ENCODE measurements around the gene ZNF593. TPM values are rescaled to one million over a fixed set of nuclear protein-coding genes. Genes with fewer than 3 reads are reported as not detected.

The ZNF593 gene
- total RNA-seq, 1 donor from 2014 or later = 3.3 TPM

DNA sequence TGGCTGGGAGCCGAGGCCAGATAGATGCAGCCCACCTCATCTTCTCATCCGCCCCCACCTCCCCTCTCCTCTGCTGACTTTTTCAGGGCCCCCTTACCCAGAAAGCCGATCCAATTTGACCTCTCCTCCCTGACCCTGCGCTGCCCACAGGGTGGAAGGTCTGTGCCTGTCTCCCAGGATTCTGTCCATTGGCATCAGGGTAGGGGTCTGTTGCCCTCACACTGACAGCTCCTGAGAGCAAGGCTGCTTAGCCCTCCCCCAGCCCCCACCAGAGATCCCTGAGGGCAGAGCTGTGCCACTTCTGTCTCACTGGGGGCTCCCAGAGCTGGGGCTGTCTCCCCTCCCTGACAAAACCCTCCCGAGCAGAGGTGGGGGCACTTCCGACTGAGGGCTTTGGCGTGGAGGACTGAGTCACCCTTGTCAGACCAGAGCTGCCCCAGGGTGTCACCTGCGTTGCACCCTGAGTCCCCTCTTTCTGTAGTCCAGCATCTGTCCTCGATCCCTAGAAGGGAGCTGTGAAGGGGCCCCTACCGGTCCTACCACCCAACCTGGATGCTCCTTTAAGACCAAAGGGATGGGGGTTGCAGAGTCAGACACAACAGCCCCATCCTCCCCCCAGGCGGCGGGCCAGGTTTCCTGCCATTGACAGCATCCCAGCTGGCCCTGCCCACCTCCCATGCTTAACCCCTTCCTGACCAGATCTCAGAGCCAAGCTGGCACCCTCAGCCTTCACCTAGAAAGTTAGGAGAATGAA is 13.2 kb upstream of the ZNF593 start:
- peaks cover 16% of the 10 kb centered on the region for H3K27me3 Mint-ChIP-seq (ENCODE audit: insufficient read depth, low read depth)
- H3K4me3 ChIP-seq = peak overlapping the region; percentile 38
- peaks cover 61% of the 10 kb centered on the region for H3K4me1 Mint-ChIP-seq
- peaks cover 17% of the 10 kb centered on the region for H4K20me1 ChIP-seq (ENCODE audit: low read depth)
- no peaks in the 10 kb centered on the region for H3K79me2 ChIP-seq (ENCODE audit: low read depth)
- H3K9me3 ChIP-seq (ENCODE audit: low read depth) = no peaks in the 10 kb centered on the region
- no peak overlapping the region for H2AFZ ChIP-seq (replicated peaks)
- H3K9ac ChIP-seq = no peak overlapping the region
- peak overlapping the region; percentile 87 for H3K4me2 ChIP-seq
- no peaks in the 10 kb centered on the region for H3K36me3 Mint-ChIP-seq
- H3K27ac ChIP-seq = no peak overlapping the region
- H3K27me3 ChIP-seq = peaks cover 95% of the 10 kb centered on the region
- H3K27ac Mint-ChIP-seq = no peak overlapping the region
- no peak for DNase-seq (ENCODE audit: low spot score)
- no peak overlapping the region for H3K4me3 Mint-ChIP-seq
- TF ChIP-seq EZH2phosphoT487 (IDR thresholded peaks at IDR 0.05) = no peak
- TF ChIP-seq EZH2 (IDR thresholded peaks at IDR 0.05) = no peak
- TF ChIP-seq, protein P1, sequence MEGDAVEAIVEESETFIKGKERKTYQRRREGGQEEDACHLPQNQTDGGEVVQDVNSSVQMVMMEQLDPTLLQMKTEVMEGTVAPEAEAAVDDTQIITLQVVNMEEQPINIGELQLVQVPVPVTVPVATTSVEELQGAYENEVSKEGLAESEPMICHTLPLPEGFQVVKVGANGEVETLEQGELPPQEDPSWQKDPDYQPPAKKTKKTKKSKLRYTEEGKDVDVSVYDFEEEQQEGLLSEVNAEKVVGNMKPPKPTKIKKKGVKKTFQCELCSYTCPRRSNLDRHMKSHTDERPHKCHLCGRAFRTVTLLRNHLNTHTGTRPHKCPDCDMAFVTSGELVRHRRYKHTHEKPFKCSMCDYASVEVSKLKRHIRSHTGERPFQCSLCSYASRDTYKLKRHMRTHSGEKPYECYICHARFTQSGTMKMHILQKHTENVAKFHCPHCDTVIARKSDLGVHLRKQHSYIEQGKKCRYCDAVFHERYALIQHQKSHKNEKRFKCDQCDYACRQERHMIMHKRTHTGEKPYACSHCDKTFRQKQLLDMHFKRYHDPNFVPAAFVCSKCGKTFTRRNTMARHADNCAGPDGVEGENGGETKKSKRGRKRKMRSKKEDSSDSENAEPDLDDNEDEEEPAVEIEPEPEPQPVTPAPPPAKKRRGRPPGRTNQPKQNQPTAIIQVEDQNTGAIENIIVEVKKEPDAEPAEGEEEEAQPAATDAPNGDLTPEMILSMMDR (IDR thresholded peaks at IDR 0.05) = no peak
- H3F3A ChIP-seq (ENCODE audit: low read depth) = peaks cover 32% of the 10 kb centered on the region
- peaks cover 62% of the 10 kb centered on the region for H3K4me1 ChIP-seq
- H3K36me3 ChIP-seq = no peaks in the 10 kb centered on the region
- no peaks in the 10 kb centered on the region for H3K9me3 Mint-ChIP-seq

DNA sequence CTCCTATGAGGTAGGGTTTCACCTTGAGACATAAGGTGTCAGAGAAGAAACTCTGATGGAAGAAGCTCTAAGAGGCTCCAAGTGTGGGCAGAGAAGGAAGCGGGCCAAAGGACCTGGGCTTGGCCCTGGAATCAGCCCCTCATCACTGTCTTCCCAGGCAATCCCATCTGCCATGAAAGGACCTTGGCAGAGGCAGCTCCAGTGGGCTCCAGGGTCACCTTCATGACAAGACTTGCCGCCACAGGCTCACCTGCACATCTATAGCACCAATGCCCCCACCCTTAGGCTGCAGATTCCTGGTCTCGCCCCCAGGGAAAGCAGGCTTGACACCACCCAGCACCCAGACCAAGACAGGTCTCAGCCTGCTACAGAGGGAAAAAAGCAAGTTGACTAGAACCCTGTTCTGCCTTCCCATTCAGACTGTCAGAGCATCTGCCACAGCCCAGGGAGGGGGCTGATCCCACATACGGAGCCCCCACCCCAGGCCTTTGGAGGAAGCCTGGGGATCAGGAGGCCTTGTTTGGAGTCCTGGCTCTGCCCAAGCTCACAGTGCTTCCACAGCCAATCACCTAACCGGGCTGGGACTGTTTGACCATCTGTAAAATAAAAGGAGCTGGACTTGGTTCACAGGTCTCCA is 11.3 kb upstream of the ZNF593 start:
- Mint-ChIP-seq H3K36me3 (no peaks in the 10 kb centered on the region), H3K27ac (peak overlapping the region; percentile 20), H3K4me1 (peaks cover 65% of the 10 kb centered on the region), H3K27me3 (ENCODE audit: insufficient read depth, low read depth) (peaks cover 20% of the 10 kb centered on the region), H3K4me3 (peak overlapping the region; percentile 71), H3K9me3 (no peaks in the 10 kb centered on the region)
- H3K27me3 ChIP-seq = peaks cover 93% of the 10 kb centered on the region
- H3K79me2 ChIP-seq (ENCODE audit: low read depth) = no peaks in the 10 kb centered on the region
- H3K36me3 ChIP-seq = no peaks in the 10 kb centered on the region
- H3K4me3 ChIP-seq = peak overlapping the region; percentile 14
- H3F3A ChIP-seq (ENCODE audit: low read depth) = peaks cover 47% of the 10 kb centered on the region
- no peak overlapping the region for H3K27ac ChIP-seq
- H3K4me2 ChIP-seq = peak overlapping the region; percentile 69
- DNase-seq (ENCODE audit: low spot score) = no peak
- peaks cover 17% of the 10 kb centered on the region for H4K20me1 ChIP-seq (ENCODE audit: low read depth)
- peaks cover 68% of the 10 kb centered on the region for H3K4me1 ChIP-seq
- H2AFZ ChIP-seq (replicated peaks) = no peak overlapping the region
- H3K9me3 ChIP-seq (ENCODE audit: low read depth) = no peaks in the 10 kb centered on the region
- H3K9ac ChIP-seq = no peak overlapping the region
- TF ChIP-seq, protein P1 (IDR thresholded peaks at IDR 0.05) = no peak
- TF ChIP-seq EZH2phosphoT487 (IDR thresholded peaks at IDR 0.05) = no peak

DNA sequence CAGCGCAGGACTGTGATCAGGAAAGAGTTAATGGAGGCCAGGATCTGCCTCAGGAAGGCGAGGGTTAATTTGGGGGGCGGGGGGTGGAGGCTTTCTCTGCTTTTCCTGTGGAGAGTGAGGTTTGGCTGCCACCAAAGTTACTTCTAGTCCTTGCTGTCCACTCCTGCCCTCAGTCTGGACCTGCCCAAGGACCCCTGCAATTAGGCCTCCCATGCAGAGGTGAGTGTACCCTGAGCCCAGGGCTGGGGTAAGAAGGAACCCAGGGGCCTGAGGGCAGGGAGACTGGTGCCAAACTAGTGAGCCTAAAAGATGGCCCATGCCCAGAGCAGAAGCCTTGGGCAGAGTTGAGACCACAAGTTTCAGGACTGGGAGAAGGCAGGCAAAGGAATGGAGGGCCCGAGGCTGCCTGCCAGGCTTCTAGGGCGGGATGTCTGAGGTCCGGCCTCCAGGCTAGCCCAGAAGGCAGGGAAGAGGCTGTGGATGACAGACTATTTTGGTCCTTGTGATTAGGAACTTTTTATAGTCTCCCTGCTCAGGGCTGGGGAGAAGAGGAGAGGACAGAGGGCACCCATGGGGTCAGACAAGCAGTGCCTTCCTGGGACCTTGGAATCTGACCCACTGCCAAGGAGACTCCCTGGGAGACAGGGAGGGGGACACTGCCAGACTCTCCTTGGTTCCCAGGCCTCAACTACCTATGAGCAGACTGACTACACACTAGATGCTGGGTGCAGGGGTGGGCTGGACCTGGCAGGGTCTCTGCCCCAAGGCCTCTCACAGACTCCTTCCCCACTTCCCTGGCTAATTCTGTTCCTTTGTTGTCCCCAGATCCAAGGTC is 10.6 kb upstream of the ZNF593 start, which contains the start of gene FAM110D:
Gene FAM110D (plus strand): TSS at position 172 of the 835 bp plus-strand sequence. CDS start 2,213 bp downstream, outside the sequence.
- peak within 1 kb of the TSS; percentile 14 for H3K4me3 ChIP-seq
- H3K27ac Mint-ChIP-seq = peak within 1 kb of the TSS; percentile 20
- DNase-seq (ENCODE audit: low spot score) = no peak
- no peaks in the 10 kb centered on the region for H3K9me3 Mint-ChIP-seq
- H3K27me3 ChIP-seq = peaks cover 93% of the 10 kb centered on the region
- H3K79me2 ChIP-seq (ENCODE audit: low read depth) = no peaks in the 10 kb centered on the region
- H3K4me1 Mint-ChIP-seq = peaks cover 64% of the 10 kb centered on the region
- peak within 1 kb of the TSS; percentile 71 for H3K4me3 Mint-ChIP-seq
- no peaks in the 10 kb centered on the region for H3K36me3 Mint-ChIP-seq
- no peak for TF ChIP-seq EZH2phosphoT487 (IDR thresholded peaks at IDR 0.05)
- TF ChIP-seq EZH2 (IDR thresholded peaks at IDR 0.05) = no peak
- TF ChIP-seq, protein P1 (IDR thresholded peaks at IDR 0.05) = no peak
- H3K4me2 ChIP-seq = peak within 1 kb of the TSS; percentile 69
- H3K9me3 ChIP-seq (ENCODE audit: low read depth) = no peaks in the 10 kb centered on the region
- H3K27ac ChIP-seq = no peak within 1 kb of the TSS
- H4K20me1 ChIP-seq (ENCODE audit: low read depth) = peaks cover 13% of the 10 kb centered on the region
- H3K36me3 ChIP-seq = no peaks in the 10 kb centered on the region
- H3K9ac ChIP-seq = no peak within 1 kb of the TSS
- H3F3A ChIP-seq (ENCODE audit: low read depth) = peaks cover 49% of the 10 kb centered on the region
- peaks cover 63% of the 10 kb centered on the region for H3K4me1 ChIP-seq
- peaks cover 22% of the 10 kb centered on the region for H3K27me3 Mint-ChIP-seq (ENCODE audit: insufficient read depth, low read depth)
- no peak within 1 kb of the TSS for H2AFZ ChIP-seq (replicated peaks)
